HEK293 (cell line): ENCODE data around the gene BUB1B.

ENCODE experiments used
- EGR2 ChIP-seq: fragments of 450-650 bp; formaldehyde crosslinking; IDR thresholded peaks from 2 replicates; pipeline ENCODE4 v1.5.1; 2016; ENCODE audit warnings: low read depth, missing biosample characterization, missing genetic modification characterization
- HOXA7 ChIP-seq: sonication (generic); formaldehyde crosslinking; IDR thresholded peaks from 2 replicates; pipeline ENCODE4 v1.8.1; 2022; ENCODE audit warnings: missing genetic modification reagents, borderline replicate concordance
- KLF1 ChIP-seq: fragments of 450-650 bp; formaldehyde crosslinking; IDR thresholded peaks from 2 replicates; pipeline ENCODE4 v1.5.1; 2016; ENCODE audit warnings: missing biosample characterization, missing genetic modification characterization
- KLF8 ChIP-seq: fragments of 450-650 bp; formaldehyde crosslinking; IDR thresholded peaks from 2 replicates; pipeline ENCODE4 v1.5.1; 2016; ENCODE audit warnings: missing biosample characterization, missing genetic modification characterization
- OVOL3 ChIP-seq: fragments of 450-650 bp; formaldehyde crosslinking; IDR thresholded peaks from 2 replicates; pipeline ENCODE4 v1.5.1; 2016; ENCODE audit warnings: missing biosample characterization, missing genetic modification characterization
- PRDM1 ChIP-seq: fragments of 450-650 bp; formaldehyde crosslinking; IDR thresholded peaks from 2 replicates; pipeline ENCODE4; 2016; ENCODE audit warnings: missing biosample characterization, missing genetic modification characterization
- SCRT1 ChIP-seq: fragments of 450-650 bp; formaldehyde crosslinking; IDR thresholded peaks from 2 replicates; pipeline ENCODE4 v1.5.1; 2016; ENCODE audit warnings: missing biosample characterization, missing genetic modification characterization, borderline replicate concordance
- SCRT2 ChIP-seq: fragments of 450-650 bp; formaldehyde crosslinking; IDR thresholded peaks from 2 replicates; pipeline ENCODE4 v1.5.1; 2016; ENCODE audit warnings: missing biosample characterization, missing genetic modification characterization
- TRIM28 ChIP-seq: IDR thresholded peaks from 2 replicates; pipeline ENCODE4 v1.6.1; 2011; ENCODE audit warnings: low read length, control low read depth, borderline replicate concordance
- YY1 ChIP-seq: fragments of 450-650 bp; formaldehyde crosslinking; IDR thresholded peaks from 2 replicates; pipeline ENCODE4 v1.5.1; 2018; ENCODE audit warnings: missing biosample characterization, missing genetic modification characterization
- ZBTB17 ChIP-seq: fragments of 450-650 bp; formaldehyde crosslinking; IDR thresholded peaks from 2 replicates; pipeline ENCODE4 v1.5.1; 2016; ENCODE audit warnings: missing biosample characterization, missing genetic modification characterization
- ZNF10 ChIP-seq: fragments of 450-650 bp; formaldehyde crosslinking; IDR thresholded peaks from 2 replicates; pipeline ENCODE4 v1.5.1; 2017; ENCODE audit warnings: missing biosample characterization, missing genetic modification characterization
- ZNF114 ChIP-seq: fragments of 450-650 bp; formaldehyde crosslinking; IDR thresholded peaks from 2 replicates; pipeline ENCODE4 v1.5.0; 2017; ENCODE audit warnings: missing biosample characterization, missing genetic modification characterization
- ZNF138 ChIP-seq: fragments of 450-650 bp; formaldehyde crosslinking; IDR thresholded peaks from 2 replicates; pipeline ENCODE4 v1.5.1; 2016; ENCODE audit warnings: missing biosample characterization, missing genetic modification characterization, borderline replicate concordance
- ZNF157 ChIP-seq: fragments of 450-650 bp; formaldehyde crosslinking; IDR thresholded peaks from 2 replicates; pipeline ENCODE4 v1.5.1; 2016; ENCODE audit warnings: missing biosample characterization, missing genetic modification characterization
- ZNF26 ChIP-seq: fragments of 450-650 bp; formaldehyde crosslinking; IDR thresholded peaks from 2 replicates; pipeline ENCODE4 v1.5.1; 2016; ENCODE audit warnings: missing biosample characterization, missing genetic modification characterization
- ZNF302 ChIP-seq: fragments of 450-650 bp; formaldehyde crosslinking; IDR thresholded peaks from 2 replicates; pipeline ENCODE4 v1.5.1; 2016; ENCODE audit warnings: missing biosample characterization, missing genetic modification characterization, low read depth
- ZNF394 ChIP-seq: fragments of 450-650 bp; formaldehyde crosslinking; IDR thresholded peaks from 2 replicates; pipeline ENCODE4 v1.5.1; 2016; ENCODE audit warnings: missing biosample characterization, missing genetic modification characterization, mild to moderate bottlenecking, moderate library complexity, borderline replicate concordance
- ZNF423 ChIP-seq: fragments of 450-650 bp; formaldehyde crosslinking; IDR thresholded peaks from 2 replicates; pipeline ENCODE4 v1.5.1; 2016; ENCODE audit warnings: missing biosample characterization, missing genetic modification characterization
- ZNF513 ChIP-seq: fragments of 450-650 bp; IDR thresholded peaks from 2 replicates; pipeline ENCODE4 v1.5.1; 2018; ENCODE audit warnings: missing biosample characterization, missing genetic modification characterization
- ZNF521 ChIP-seq: fragments of 450-650 bp; formaldehyde crosslinking; IDR thresholded peaks from 2 replicates; pipeline ENCODE4 v1.5.1; 2017; ENCODE audit warnings: missing biosample characterization, mild to moderate bottlenecking, missing genetic modification characterization
- ZNF600 ChIP-seq: fragments of 450-650 bp; formaldehyde crosslinking; IDR thresholded peaks from 2 replicates; pipeline ENCODE4 v1.5.1; 2016; ENCODE audit warnings: missing biosample characterization, missing genetic modification characterization
- ZNF623 ChIP-seq: fragments of 450-650 bp; formaldehyde crosslinking; IDR thresholded peaks from 2 replicates; pipeline ENCODE4 v1.5.1; 2016; ENCODE audit warnings: missing biosample characterization, missing genetic modification characterization
- ZNF658 ChIP-seq: fragments of 450-650 bp; formaldehyde crosslinking; IDR thresholded peaks from 2 replicates; pipeline ENCODE4; 2016; ENCODE audit warnings: missing biosample characterization, missing genetic modification characterization
- ZNF76 ChIP-seq: fragments of 450-650 bp; formaldehyde crosslinking; IDR thresholded peaks from 2 replicates; pipeline ENCODE4; 2016; ENCODE audit warnings: low read depth, missing biosample characterization, missing genetic modification characterization, borderline replicate concordance
- ZNF791 ChIP-seq: fragments of 450-650 bp; formaldehyde crosslinking; IDR thresholded peaks from 2 replicates; pipeline ENCODE4 v1.5.1; 2016; ENCODE audit warnings: missing biosample characterization, missing genetic modification characterization
- ZNF792 ChIP-seq: fragments of 450-650 bp; formaldehyde crosslinking; IDR thresholded peaks from 2 replicates; pipeline ENCODE4 v1.5.1; 2016; ENCODE audit warnings: missing biosample characterization, missing genetic modification characterization
- TF ChIP-seq, protein P1 (sequence below): fragments of 450-650 bp; formaldehyde crosslinking; IDR thresholded peaks from 2 replicates; pipeline ENCODE4 v1.5.1; 2016; ENCODE audit warnings: missing biosample characterization, missing genetic modification characterization
- TF ChIP-seq, protein P2 (sequence below): fragments of 450-650 bp; formaldehyde crosslinking; IDR thresholded peaks from 2 replicates; pipeline ENCODE4 v1.5.1; 2016; ENCODE audit warnings: missing biosample characterization, missing genetic modification characterization
- TF ChIP-seq, protein P3 (sequence below): fragments of 450-650 bp; formaldehyde crosslinking; IDR thresholded peaks from 2 replicates; pipeline ENCODE4 v1.5.0; 2017; ENCODE audit warnings: missing biosample characterization, missing genetic modification characterization, borderline replicate concordance

The BUB1B gene

GRCh38 chr15:40160689-40161688 is at the start of gene BUB1B (continued):
- TF ChIP-seq ZNF791 (no peak), SCRT2 (tag by site-specific recombination) (no peak; the same call in 1 of the 2 replicates), ZNF792 (tag by site-specific recombination) (peak; percentile 55; the same call in 1 of the 2 replicates), KLF8 (tag by site-specific recombination) (peak; percentile 87), HOXA7 (CRISPR knock-in tag) (no peak), ZNF513 (no peak), PRDM1 (0 out of 2 replicates have a peak, but pooled peaks have one; percentile 10), OVOL3 (peak; percentile 78; the same call in 1 of the 2 replicates), SCRT1 (tag by site-specific recombination) (no peak), ZNF658 (tag by site-specific recombination) (no peak), TRIM28 (no peak), ZNF623 (no peak), ZNF302 (no peak), ZNF600 (tag by site-specific recombination) (peak; percentile 93), ZNF114 (no peak), ZNF157 (tag by site-specific recombination) (no peak), ZNF521 (tag by site-specific recombination) (no peak), ZNF26 (tag by site-specific recombination) (no peak), ZNF10 (tag by site-specific recombination) (peak; percentile 33; the same call in 1 of the 2 replicates), YY1 (tag by site-specific recombination) (peak; percentile 66; the same call in 1 of the 2 replicates), ZNF76 (tag by site-specific recombination) (peak; percentile 97), ZNF423 (tag by site-specific recombination) (no peak), ZBTB17 (tag by site-specific recombination) (peak; percentile 96), EGR2 (tag by site-specific recombination) (no peak), ZNF394 (peak; percentile 68; the same call in 1 of the 2 replicates), ZNF138 (tag by site-specific recombination) (no peak), KLF1 (peak; percentile 84)
- TF ChIP-seq, protein P1, sequence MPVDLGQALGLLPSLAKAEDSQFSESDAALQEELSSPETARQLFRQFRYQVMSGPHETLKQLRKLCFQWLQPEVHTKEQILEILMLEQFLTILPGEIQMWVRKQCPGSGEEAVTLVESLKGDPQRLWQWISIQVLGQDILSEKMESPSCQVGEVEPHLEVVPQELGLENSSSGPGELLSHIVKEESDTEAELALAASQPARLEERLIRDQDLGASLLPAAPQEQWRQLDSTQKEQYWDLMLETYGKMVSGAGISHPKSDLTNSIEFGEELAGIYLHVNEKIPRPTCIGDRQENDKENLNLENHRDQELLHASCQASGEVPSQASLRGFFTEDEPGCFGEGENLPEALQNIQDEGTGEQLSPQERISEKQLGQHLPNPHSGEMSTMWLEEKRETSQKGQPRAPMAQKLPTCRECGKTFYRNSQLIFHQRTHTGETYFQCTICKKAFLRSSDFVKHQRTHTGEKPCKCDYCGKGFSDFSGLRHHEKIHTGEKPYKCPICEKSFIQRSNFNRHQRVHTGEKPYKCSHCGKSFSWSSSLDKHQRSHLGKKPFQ, result 0 out of 2 replicates have a peak, but pooled peaks have one; percentile 35
- TF ChIP-seq, protein P2, sequence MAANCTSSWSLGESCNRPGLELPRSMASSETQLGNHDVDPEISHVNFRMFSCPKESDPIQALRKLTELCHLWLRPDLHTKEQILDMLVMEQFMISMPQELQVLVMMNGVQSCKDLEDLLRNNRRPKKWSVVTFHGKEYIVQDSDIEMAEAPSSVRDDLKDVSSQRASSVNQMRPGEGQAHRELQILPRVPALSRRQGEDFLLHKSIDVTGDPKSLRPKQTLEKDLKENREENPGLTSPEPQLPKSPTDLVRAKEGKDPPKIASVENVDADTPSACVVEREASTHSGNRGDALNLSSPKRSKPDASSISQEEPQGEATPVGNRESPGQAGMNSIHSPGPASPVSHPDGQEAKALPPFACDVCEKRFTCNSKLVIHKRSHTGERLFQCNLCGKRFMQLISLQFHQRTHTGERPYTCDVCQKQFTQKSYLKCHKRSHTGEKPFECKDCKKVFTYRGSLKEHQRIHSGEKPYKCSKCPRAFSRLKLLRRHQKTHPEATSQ (tag by site-specific recombination), result no peak
- TF ChIP-seq, protein P3, sequence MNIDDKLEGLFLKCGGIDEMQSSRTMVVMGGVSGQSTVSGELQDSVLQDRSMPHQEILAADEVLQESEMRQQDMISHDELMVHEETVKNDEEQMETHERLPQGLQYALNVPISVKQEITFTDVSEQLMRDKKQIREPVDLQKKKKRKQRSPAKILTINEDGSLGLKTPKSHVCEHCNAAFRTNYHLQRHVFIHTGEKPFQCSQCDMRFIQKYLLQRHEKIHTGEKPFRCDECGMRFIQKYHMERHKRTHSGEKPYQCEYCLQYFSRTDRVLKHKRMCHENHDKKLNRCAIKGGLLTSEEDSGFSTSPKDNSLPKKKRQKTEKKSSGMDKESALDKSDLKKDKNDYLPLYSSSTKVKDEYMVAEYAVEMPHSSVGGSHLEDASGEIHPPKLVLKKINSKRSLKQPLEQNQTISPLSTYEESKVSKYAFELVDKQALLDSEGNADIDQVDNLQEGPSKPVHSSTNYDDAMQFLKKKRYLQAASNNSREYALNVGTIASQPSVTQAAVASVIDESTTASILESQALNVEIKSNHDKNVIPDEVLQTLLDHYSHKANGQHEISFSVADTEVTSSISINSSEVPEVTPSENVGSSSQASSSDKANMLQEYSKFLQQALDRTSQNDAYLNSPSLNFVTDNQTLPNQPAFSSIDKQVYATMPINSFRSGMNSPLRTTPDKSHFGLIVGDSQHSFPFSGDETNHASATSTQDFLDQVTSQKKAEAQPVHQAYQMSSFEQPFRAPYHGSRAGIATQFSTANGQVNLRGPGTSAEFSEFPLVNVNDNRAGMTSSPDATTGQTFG (tag by site-specific recombination), result no peak
